ENCODE results near the gene FABP1. TPM values are rescaled to one million over a fixed set of nuclear protein-coding genes. Genes with fewer than 3 reads are reported as not detected.

The FABP1 gene
- 10 to 100 TPM; 17.5 to 27.5 (median 22.6) TPM for polyA plus RNA-seq (ENCODE audit: insufficient read length in 4 of 4)

- no peak for DNase-seq (ENCODE audit: low read depth in 4 of 4, low spot score in 3 of 4)
These were observed at the start of gene FABP1 for GRCh38 chr2:88127888-88128653. TSS of gene FABP1 (minus strand) at chr2:88128062. CDS start at chr2:88128017, 45 bp downstream.

GRCh38 chr2:88177556-88177955, 49.7 kb upstream of the FABP1 start:
- DNase-seq (ENCODE audit: low read depth in 4 of 4, low spot score in 3 of 4): no peak

DNA sequence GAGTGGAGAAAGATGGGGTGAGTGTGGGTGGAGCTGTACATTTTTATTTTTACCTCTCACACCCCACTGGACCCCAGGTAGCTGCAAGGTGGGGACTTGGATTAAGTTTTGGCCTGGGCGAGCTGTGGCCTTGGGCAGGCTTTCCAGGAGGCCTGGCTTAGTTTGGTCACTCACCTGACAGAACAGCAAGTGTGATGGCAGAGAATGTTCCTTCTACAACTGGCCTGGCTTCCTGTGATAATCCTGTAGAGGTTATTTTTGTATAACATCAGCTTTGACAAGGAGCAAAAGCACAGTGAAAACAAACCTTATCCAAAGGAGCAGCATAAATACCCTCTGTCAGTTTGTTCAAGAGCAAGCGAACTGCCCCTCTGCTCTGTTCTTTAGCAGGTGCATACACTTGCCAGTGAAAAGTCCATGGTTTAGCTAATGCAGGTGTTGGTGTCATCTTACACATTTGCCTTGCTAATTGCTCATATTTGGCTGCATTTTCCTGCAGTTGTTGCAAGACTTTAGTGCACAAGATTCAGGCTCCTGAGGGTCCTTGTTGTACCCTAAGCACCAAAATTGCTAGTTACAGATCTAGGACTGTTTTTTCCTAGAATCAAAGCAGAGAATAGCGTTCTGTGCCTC, 48.6 kb upstream of the FABP1 start:
- no peak for DNase-seq (ENCODE audit: low read depth in 4 of 4, low spot score in 3 of 4)

GRCh38 chr2:88172882-88173281, 45.0 kb upstream of the FABP1 start:
- no peak for DNase-seq (ENCODE audit: low read depth in 4 of 4, low spot score in 3 of 4)

GRCh38 chr2:88171966-88172365, 44.1 kb upstream of the FABP1 start:
- no peak for DNase-seq (ENCODE audit: low read depth in 4 of 4, low spot score in 3 of 4)

DNA sequence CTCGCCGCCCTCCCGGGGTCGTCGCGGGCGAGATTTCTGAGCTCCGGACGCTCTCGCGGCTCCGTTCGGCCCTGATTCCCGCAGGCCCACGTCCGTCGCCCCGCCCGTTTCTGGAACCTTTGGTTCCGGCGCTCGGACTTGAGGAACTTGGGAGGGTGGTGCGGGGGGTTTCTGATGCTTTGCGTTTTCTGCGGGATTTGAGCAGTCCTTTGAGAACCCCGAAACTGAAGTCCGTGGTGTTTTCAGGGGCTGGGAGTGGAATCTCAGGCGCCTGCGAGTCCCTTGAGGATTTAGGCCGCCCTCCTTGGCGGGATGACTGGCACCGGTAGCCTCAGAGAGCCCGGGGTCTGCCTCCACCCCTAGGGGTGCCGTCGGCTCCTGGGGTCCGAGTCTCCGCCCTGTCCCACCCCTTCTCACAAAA, 42.6 kb upstream of the FABP1 start:
- peak in 1 of 4 donors; percentile 24 for DNase-seq (ENCODE audit: low read depth in 4 of 4, low spot score in 3 of 4)

- DNase-seq (ENCODE audit: low read depth in 4 of 4, low spot score in 3 of 4): no peak
These were observed 40.5 kb upstream of the FABP1 start for GRCh38 chr2:88168386-88168785.

DNA sequence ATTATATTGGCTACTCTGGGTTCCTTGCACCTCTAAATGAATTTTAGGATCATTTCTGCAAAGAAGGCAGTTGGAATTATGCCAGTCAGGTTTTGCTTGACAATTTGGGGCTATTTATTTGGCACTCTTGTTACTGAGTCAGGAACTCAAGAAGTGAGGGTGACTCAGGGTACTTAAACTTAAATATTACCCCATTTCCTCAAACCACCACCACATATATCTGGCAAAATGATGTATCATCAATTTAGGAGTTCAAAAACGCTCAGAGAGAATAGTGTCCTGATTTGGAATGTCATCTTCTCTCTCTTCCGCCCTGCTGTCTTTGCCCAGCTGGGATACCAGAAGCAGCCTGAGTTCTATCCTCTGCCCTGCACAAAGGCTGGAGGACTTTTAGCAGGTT, 39.9 kb upstream of the FABP1 start:
- no peak for DNase-seq (ENCODE audit: low read depth in 4 of 4, low spot score in 3 of 4)

- no peak for DNase-seq (ENCODE audit: low read depth in 4 of 4, low spot score in 3 of 4)
These were observed 37.6 kb upstream of the FABP1 start for GRCh38 chr2:88165332-88166003.

GRCh38 chr2:88161446-88162244, 33.8 kb upstream of the FABP1 start:
- no peak for DNase-seq (ENCODE audit: low read depth in 4 of 4, low spot score in 3 of 4)

DNA sequence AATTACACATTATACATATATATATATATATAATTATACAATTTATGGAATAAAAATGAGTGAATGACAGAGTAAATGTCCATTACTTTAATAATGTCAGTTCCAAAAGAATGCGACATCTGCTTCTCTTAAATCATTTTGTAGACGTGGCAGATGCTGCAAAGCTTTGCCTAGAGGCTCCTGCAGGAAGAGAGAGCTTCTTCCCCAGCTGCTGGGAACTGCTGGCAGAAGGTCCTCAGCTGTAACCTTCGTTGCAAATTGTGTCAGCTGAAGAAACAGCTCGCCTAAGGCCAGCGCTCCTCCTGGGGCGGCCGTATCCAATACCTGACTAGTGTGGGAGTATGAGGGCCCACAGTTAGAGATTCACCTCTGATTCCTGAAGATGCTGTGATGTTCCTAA, 32.7 kb upstream of the FABP1 start:
- DNase-seq (ENCODE audit: low read depth in 4 of 4, low spot score in 3 of 4): no peak

DNA sequence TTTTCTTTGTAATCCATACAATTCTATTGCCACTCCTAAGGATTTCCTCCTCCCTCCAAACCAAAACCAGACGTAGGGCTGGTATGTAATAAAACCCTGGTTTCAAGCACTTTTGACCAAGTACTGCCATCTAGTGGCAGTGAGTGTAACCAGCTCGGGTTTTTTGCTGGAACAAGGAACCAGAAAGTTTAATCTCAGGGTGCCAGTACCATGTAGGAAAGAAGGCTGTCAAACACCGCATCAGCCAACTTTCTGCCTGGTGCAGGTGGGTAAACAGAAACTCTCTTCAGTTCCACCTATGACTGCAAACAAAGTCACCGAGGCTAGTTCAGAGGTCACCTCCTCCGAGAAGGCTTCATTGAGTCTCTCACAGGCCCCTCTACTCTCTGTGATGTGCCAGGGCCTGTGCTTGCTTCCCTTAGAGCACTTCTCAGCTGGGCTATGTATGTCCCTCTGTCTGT, 32.1 kb upstream of the FABP1 start:
- DNase-seq (ENCODE audit: low read depth in 4 of 4, low spot score in 3 of 4): peak in 3 of 4 donors; percentile 35 to 51 (median 46)

- no peak for DNase-seq (ENCODE audit: low read depth in 4 of 4, low spot score in 3 of 4)
These were observed 31.6 kb upstream of the FABP1 start for GRCh38 chr2:88159481-88159880.

DNA sequence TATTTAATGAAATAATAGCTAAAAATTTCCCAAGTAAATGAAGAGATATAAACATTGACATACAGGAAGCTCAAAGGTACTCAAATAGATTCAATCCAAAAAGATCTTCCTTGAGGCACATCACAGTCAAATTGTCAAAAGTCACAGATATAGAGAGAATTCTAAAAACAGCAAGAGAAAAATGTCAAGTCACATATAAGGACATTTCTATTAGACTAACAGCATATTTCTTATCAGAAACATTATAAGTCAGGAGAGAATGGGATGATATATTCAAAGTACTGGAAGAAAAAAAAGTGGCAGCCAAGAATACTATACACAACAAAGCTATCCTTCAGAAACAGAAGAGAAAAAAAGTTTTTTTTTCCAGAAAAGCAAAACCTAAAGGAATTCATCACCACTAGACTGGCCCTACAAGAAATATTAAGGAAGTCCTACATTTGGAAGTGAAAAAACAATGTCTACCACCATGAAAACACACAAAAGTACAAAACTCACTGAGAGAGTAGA, 21.1 kb upstream of the FABP1 start:
- DNase-seq (ENCODE audit: low read depth in 4 of 4, low spot score in 3 of 4): no peak

- DNase-seq (ENCODE audit: low read depth in 4 of 4, low spot score in 3 of 4): no peak
These were observed 19.3 kb upstream of the FABP1 start for GRCh38 chr2:88147145-88147544.

DNA sequence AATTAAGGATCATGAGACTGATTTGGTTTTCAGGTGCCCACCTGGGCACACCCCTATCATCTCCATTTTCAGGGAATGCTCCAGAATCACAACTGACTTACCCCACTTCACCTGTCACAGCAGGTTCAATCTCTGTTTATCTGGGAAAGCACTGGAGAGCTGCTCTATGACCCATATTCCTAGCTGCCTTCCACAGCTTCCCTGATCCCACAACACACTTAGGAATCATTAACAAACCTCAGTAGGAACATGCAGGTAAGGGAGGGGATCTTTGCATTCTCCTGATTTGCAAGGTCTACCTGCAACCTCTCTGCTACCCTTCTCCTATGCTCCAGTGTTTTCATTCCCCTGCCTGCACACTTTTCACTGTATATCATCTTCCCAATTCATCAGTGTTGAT, 18.7 kb upstream of the FABP1 start:
- no peak for DNase-seq (ENCODE audit: low read depth in 4 of 4, low spot score in 3 of 4)

- DNase-seq (ENCODE audit: low read depth in 4 of 4, low spot score in 3 of 4): no peak
These were observed 17.1 kb upstream of the FABP1 start for GRCh38 chr2:88144914-88145497.

- DNase-seq (ENCODE audit: low read depth in 4 of 4, low spot score in 3 of 4): no peak
These were observed 16.4 kb upstream of the FABP1 start for GRCh38 chr2:88144271-88144670.

GRCh38 chr2:88141952-88142351, 14.1 kb upstream of the FABP1 start:
- no peak for DNase-seq (ENCODE audit: low read depth in 4 of 4, low spot score in 3 of 4)

DNA sequence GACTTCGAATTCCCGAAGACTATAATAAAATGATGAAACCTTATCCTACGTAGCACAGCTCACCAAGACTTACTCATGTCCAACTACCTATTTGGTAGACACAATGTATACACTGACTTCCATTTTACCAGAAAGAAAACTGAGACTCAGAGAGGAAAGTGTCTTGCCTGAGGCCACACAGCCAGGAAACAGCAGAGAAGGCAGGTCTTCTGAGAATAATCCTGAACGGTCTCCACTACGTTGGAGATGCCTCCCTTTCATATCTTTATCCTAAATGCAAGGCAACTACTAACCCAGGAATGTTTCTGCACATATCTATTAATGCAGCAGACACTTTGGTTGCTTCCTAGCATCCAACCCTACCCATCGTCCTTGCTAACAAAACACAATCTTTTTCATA, 11.9 kb upstream of the FABP1 start:
- DNase-seq (ENCODE audit: low read depth in 4 of 4, low spot score in 3 of 4): no peak
